GM10266 (cell line): ENCODE results near the gene RARB.

Experiments
- DNase-seq: peaks from one replicate; pipeline ENCODE4 v3.0.0; 2012; ENCODE audit errors: extremely low spot score
- CTCF ChIP-seq: IDR thresholded peaks from 2 replicates; pipeline ENCODE4 v1.5.1; 2012; ENCODE audit warnings: mild to moderate bottlenecking, low read depth; ENCODE audit not compliant: control insufficient read depth, insufficient read depth; ENCODE audit errors: missing control alignments

RARB gene

GRCh38 chr3:25589104-25589782, 161.2 kb downstream of the RARB start:
- DNase-seq = peak; percentile 2
- no peak for TF ChIP-seq CTCF

- TF ChIP-seq CTCF = no peak
- no peak for DNase-seq
Observed at GRCh38 chr3:25589783-25590258, 161.8 kb downstream of the RARB start.

- DNase-seq = peak; percentile 3
- no peak for TF ChIP-seq CTCF
Observed at GRCh38 chr3:25592510-25592968, 164.5 kb downstream of the RARB start.

GRCh38 chr3:25593001-25593400, 164.9 kb downstream of the RARB start:
- no peak for DNase-seq
- TF ChIP-seq CTCF = no peak

GRCh38 chr3:25594007-25594502, 166.0 kb downstream of the RARB start:
- peak; percentile 10 for DNase-seq
- peak; percentile 59 for TF ChIP-seq CTCF

- TF ChIP-seq CTCF = no peak
- no peak for DNase-seq
Observed at GRCh38 chr3:25597535-25598101, 169.6 kb downstream of the RARB start.

- DNase-seq = no peak
- TF ChIP-seq CTCF = no peak
Observed at GRCh38 chr3:25603703-25604102, 175.6 kb downstream of the RARB start.
